Hippocampal formation (tissue), 2 donors: Measurements from ENCODE around the gene NUP62CL.
A peak's percentile ranks its signal among the peaks of the same experiment; 100 is the strongest.

Experiments used
- DNase-seq, 2 donors: peaks; one replicate each; lab custom pipeline; 2025; lab: John Stamatoyannopoulos, UW

NUP62CL gene

GRCh38 chrX:107153005-107153404, 53.2 kb downstream of the NUP62CL start:
- no peak for DNase-seq

GRCh38 chrX:107146670-107147069, 59.6 kb downstream of the NUP62CL start:
- DNase-seq, result no peak

GRCh38 chrX:107135965-107136307, 70.3 kb downstream of the NUP62CL start:
- no peak for DNase-seq

GRCh38 chrX:107135049-107135964, 70.9 kb downstream of the NUP62CL start:
- no peak for DNase-seq

- no peak for DNase-seq
These were observed 82.5 kb downstream of the NUP62CL start for GRCh38 chrX:107123750-107124149.

GRCh38 chrX:107119283-107119682, 87.0 kb downstream of the NUP62CL start:
- no peak for DNase-seq

GRCh38 chrX:107118322-107119147, 87.7 kb downstream of the NUP62CL start, which contains the start of gene RBM41:
Gene RBM41 (minus strand): TSS chrX:107118822. CDS start chrX:107118773, 49 bp downstream.
- peak; percentile 63 to 68 for DNase-seq

- DNase-seq, result peak in 1 of 2 donors; percentile 2
These were observed 88.3 kb downstream of the NUP62CL start for GRCh38 chrX:107117993-107118321.

- DNase-seq, result no peak
These were observed 98.8 kb downstream of the NUP62CL start for GRCh38 chrX:107107459-107107858.

GRCh38 chrX:107102980-107103379, 103.3 kb downstream of the NUP62CL start:
- no peak for DNase-seq

- DNase-seq, result no peak
These were observed 130.1 kb downstream of the NUP62CL start for GRCh38 chrX:107076158-107076557.
